HG03565 (cell line): Measurements from ENCODE around the gene PTPRN2.
"Not testable (repeated sequence)": the region's sequence is repeated elsewhere in the genome, so short reads cannot be mapped to it uniquely, and the experiment has no call there.

Source experiments
- ATAC-seq: cut with Tn5 transposase; IDR thresholded peaks from one replicate; pipeline ENCODE4 v1.9.1; 2021; ENCODE audit warnings: mild to moderate bottlenecking, moderate library complexity; ENCODE audit not compliant: unreplicated experiment

Gene PTPRN2

DNA sequence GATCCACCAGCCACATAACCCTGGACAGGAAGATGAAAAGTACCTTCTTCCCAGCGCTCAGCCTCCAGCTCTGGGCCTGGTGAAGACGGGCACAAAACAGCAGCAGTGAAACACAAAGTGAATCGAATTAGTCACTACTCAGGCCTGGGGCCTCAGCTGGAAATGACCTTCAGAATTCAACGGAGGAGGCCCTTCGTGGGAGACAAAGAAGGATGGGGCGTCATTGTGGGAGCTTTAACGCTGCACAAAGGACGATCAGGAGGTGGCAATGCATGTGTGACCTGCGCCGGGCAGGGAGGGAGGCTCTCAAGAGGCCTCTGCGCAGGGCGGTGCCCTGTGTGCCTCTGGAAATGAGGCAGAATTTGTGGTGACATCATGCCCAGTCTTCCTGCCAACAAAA is 1089.0 kb downstream of the PTPRN2 start:
- ATAC-seq = no peak

DNA sequence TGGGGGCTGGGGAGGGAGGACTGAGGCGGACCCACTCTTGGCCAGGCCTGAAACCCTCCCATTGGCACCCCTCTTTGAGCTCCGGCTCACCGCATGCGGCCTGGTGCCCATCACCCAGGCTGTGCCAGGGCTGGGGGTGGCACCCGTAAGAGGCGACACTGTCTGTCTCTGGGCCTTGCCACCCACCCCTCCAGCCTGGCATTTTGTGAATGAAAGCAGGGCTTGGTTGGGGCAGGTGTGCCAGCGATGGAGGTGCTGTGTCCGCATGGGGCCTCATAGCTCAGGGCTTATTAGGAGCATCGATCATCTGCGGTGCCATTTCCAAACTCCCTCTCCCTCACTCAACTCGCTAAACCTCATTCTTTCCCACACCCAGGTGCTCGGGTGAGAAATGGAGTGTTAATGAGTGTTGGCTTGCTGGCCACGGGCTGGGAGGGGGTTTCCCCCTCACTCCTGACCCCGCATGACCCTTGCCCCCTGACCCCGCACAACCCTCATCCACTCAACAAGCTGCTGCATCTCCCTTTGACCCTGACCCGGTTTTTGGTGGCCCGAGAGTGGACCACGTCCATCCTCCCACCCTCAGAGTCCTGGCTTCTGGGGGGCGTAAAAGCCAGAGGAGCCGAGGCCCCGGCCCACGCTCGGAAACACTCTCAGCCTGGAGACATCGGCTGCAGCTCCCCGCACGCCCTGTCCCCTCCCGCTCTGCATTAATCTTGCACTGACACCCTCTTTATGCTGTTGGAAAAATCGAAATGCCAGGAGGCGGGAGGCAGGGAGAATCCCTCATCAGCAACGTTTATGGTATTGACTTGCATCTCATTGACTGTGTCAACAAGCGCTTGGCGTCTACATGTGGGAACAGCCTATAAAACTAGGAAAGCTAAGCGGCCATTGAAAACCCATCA is 1089.6 kb downstream of the PTPRN2 start:
- ATAC-seq = no peak

DNA sequence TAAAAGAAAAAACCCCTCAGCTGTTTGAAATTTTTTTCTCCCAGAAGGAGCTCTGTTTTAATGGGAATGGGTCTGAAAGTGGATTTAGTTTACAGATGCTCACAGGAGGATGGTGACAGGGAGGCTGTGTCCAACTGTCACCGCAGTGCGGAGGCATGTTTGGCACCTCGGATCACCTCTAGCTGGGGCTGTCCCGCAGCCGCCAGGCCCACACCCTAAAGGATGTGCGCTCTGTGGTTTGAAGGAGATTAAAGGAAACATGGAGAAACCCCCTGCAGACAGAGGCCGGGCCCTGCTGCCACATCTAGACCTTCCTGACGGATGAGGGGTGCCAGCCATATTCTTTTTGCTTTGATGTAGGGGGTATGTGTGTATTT is 1090.3 kb downstream of the PTPRN2 start:
- no peak for ATAC-seq

DNA sequence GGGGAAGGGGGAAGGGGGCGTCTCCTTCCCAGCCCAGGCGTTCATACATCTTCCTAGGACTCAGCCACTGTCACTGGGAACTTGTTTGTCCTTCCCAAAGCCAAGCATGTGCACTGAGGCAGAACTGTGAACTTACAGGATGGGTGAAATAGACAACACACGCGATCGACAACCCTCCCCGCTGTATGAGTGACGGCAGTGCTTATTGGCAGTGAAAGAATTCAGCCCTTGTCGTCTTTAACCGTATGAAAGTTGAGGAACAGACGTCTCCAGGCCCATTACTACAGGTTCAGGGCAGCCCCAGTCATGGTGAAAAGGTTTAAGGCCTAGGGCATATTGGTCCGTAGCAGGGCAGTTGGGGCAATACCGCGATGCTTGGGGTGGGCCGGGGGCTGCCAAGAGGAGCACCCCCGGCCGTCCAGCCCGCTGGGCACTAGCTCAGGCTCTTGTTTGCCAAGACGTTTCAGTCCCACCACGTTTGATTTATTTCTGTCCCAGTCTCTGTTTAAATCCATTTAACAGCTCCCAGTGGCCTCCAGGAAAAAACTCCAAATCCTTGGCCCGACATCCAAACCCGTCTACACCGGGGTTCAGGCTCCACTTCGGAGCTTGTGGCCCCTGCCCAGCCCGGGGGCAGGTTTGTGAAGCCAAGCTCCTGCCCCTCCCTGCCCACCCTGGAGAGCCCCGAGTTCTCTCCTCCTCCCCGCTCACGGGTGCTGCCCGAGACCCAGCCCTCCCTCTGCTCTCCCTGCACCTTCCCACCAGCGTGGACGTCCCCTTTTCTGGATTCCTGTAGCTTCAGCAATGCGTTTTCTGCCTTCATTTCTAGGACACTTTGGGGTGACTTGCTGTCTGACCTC is 1091.0 kb downstream of the PTPRN2 start:
- no peak for ATAC-seq

DNA sequence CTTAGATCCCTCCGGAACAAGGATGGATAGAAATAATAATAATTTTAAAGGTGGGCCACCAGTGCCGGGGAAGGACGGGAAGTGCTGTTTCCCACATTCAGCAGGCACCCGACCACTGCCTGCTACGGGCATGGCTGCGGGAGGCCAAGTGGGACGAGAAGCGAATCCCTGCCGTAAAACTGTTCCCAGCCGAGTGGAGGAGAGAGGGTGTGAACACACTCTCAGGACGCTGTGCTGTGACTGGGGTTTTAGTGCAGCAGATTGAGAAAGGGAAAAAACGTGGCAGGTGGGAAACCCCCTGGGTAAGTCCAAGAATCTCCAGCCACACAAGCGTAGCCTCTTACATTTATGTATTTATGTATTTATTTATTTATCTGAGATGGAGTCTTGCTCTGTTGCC is 1092.0 kb downstream of the PTPRN2 start:
- peak; percentile 43 for ATAC-seq

DNA sequence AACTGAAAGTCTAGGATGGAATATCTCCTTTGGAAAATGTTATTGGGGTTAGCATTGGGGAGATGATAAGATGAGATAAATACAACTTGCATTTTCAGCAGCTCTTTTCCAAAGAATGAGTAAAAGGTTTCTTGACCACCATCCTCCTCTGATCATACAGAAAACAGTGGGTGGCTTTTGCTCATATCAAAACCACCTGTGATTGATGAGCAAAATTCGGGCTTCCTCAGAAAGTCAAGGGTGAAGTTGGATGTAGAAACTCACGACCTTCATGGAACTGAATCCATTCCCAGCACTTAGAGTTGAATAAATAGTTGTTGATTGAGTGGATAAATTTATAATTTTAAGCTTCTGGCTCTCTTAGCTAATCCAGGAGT is 1092.5 kb downstream of the PTPRN2 start:
- ATAC-seq = no peak

DNA sequence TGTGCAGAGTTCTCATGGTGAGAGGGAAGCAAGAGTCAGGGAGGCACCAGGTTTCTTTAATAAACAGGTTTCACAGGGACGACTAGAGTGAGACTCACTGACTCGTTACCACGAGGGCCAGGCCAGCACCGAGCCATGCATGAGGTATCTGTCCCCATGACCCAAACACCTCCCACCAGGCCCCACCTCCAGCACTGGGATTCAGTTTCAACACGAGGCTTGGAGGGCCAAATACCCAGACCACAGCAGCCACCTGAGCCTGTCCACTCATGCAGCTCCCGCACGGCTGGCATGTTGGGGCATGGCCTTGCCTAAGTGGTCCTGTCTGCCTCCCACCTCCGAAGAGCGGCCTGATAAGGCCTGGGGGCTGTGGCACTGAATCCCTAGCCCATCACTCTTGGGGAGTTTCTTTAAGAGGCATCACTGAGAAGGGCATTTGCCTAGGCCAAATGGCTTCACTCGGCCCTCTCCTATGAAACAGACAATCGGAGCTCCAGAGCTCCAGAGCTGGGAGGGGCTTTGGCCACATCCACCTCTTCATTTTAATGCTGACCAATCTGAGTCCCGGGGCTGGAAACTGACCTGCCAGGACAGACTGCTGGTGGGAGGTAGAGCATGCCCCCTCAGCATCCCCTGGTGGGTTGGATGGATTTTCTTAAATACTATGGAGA is 1093.0 kb downstream of the PTPRN2 start:
- no peak for ATAC-seq

DNA sequence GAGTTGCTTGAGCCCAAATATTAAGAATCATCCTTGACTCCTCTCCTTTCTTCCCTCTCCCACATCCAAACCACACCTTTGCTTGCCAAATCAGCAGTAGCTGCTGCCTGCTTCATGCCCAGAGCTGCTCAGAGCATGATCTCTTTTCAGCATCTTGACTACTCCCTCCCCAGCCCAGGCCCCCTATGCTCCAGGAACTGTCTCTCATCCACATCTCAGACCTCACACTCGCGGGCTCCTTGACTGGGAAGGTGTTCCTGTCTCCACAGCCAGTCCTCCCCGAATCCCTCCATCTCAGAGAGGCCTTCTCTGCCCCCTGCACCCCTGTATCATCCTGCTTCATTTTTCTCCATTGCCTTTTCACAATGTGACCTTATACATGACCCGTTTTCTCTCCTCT is 1093.8 kb downstream of the PTPRN2 start:
- ATAC-seq = no peak

DNA sequence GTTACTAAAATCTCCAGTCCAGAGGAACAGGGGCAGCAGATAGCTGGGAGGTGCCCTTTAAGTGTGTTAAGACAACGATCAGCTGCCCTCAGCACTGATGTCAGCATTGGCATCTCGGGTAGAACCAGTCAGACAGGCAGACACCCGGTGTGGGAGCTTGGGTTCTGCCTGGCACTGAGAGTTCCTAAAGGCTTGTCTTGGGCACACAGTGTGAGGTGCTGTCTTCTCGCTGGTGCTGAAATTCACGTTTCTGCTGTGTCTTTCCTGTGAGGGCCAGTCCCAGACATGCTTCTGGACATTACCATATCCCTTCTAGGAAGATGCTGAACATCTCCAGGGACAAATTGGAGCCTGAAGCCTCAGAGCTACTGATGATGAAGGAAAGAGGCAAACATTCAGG is 1094.6 kb downstream of the PTPRN2 start:
- no peak for ATAC-seq

DNA sequence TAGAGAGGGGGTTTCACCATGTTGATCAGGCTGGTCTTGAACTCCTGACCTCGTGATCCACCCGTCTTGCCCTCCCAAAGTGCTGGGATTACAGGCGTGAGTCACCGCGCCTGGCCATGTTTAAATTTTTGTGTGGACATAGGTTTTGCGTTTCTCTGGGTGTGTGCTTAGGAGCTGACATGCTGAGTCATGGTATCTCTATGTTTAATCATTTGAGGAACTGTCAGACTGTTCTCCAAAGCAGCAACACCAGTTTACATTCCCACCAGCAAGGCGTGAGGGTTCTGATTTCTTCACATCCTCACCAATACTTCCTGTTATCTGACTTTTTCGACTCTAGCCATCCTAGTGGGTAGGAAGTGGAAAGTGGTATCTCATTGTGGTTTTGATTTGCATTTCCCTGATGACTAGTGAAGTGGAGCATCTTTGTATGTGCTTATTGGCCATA is 1097.1 kb downstream of the PTPRN2 start:
- ATAC-seq = peak; percentile 71

DNA sequence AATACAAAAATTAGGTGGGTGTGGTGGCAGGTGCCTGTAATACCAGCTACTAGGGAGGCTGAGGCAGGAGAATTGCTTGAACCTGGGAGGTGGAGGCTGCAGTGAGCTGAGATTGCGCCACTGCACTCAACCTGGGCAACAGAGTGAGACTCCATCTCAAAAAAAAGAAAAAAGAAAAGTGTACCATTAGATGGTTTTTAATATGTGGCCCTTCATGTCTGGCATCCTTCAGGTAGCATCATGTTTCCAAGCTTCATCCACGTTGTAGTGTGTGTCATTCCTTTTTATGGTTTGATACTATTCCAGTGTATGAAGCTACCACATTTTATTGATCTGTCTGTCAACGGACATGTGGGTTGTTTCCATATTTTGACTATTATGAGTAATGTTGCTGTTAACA is 1097.8 kb downstream of the PTPRN2 start:
- not testable (repeated sequence) for ATAC-seq
